Neural progenitor cell (in vitro differentiated cells): ENCODE measurements around the gene ZSCAN10.

ENCODE experiments used
- EZH2 ChIP-seq: fragments of 200-600 bp; sonication (generic); IDR thresholded peaks from 2 replicates; pipeline ENCODE4 v1.6.1; 2017; ENCODE audit warnings: antibody characterized with exemption, mild to moderate bottlenecking, moderate library complexity
- TF ChIP-seq, protein P1 (sequence below): fragments of 200-600 bp; sonication (generic); IDR thresholded peaks from 2 replicates; pipeline ENCODE4 v1.5.1; 2017; ENCODE audit warnings: antibody characterized with exemption, mild to moderate bottlenecking

DNA sequence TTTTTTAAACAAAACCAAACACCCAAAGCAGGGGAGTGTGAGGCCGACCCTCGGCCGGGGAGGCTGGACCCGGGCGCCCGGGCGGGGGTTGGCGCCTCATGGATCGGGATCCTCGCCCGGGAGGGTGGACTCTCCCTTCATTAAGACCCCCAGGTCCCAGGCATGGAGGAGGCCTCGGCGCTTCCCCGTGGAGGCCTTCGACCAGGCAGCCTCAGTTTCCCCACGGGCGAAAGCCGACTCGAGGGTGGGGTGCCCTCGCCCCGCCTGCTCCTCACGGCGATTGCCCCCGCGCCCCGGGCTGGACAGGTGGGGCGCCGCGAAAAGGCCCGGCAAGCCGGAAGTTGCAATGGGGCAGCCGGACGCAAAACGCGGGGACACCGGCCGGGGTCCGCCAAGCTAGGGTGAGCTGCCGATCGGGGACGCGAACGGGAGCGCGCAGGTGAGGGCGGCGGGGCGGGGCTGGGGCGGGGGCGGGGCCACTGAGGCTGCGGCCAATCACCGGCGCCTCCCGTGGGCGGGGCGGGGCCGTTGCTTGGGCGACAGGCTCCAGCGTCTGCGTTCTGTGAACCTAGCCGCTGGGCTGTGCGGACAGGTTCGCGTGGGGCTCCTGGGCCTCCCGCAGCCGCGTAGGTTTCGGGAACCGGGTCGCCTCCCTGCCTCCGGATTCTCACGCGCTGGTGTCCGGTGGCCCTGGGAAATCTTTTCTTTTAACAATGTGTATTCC, 7.3 kb upstream of the ZSCAN10 start:
- TF ChIP-seq, protein P1, sequence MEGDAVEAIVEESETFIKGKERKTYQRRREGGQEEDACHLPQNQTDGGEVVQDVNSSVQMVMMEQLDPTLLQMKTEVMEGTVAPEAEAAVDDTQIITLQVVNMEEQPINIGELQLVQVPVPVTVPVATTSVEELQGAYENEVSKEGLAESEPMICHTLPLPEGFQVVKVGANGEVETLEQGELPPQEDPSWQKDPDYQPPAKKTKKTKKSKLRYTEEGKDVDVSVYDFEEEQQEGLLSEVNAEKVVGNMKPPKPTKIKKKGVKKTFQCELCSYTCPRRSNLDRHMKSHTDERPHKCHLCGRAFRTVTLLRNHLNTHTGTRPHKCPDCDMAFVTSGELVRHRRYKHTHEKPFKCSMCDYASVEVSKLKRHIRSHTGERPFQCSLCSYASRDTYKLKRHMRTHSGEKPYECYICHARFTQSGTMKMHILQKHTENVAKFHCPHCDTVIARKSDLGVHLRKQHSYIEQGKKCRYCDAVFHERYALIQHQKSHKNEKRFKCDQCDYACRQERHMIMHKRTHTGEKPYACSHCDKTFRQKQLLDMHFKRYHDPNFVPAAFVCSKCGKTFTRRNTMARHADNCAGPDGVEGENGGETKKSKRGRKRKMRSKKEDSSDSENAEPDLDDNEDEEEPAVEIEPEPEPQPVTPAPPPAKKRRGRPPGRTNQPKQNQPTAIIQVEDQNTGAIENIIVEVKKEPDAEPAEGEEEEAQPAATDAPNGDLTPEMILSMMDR, result no peak
- no peak for TF ChIP-seq EZH2
